GM20000 (cell line): ENCODE results near the gene SHOC2.

Experiments
- DNase-seq: peaks from one replicate; pipeline ENCODE4 v3.0.0; 2012; ENCODE audit warnings: low spot score
- TF ChIP-seq, protein P1 (sequence below): IDR thresholded peaks from 2 replicates; pipeline ENCODE4 v1.5.1; 2012; ENCODE audit warnings: mild to moderate bottlenecking, control low read depth; ENCODE audit errors: extremely low read depth, missing control alignments

Gene SHOC2

DNA sequence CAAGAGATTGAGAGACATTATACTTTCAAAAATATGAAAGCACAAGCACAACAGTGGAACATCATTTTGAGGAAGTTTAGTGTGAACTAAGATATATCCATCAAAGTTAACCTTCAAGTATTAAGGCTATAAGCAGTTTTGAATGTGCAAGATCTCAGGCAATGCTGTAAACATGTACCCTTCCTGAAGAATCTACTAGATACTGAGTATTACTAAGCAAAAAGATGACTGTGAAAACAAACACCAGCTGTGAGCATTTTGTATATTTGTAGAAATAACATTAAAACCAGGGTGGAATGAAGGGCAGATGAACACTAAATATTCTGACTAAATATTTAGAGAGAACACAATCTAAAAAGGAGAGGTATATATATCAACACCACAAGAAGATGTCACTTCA is 116.1 kb downstream of the SHOC2 start:
- no peak for DNase-seq
- TF ChIP-seq, protein P1, sequence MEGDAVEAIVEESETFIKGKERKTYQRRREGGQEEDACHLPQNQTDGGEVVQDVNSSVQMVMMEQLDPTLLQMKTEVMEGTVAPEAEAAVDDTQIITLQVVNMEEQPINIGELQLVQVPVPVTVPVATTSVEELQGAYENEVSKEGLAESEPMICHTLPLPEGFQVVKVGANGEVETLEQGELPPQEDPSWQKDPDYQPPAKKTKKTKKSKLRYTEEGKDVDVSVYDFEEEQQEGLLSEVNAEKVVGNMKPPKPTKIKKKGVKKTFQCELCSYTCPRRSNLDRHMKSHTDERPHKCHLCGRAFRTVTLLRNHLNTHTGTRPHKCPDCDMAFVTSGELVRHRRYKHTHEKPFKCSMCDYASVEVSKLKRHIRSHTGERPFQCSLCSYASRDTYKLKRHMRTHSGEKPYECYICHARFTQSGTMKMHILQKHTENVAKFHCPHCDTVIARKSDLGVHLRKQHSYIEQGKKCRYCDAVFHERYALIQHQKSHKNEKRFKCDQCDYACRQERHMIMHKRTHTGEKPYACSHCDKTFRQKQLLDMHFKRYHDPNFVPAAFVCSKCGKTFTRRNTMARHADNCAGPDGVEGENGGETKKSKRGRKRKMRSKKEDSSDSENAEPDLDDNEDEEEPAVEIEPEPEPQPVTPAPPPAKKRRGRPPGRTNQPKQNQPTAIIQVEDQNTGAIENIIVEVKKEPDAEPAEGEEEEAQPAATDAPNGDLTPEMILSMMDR: no peak

DNA sequence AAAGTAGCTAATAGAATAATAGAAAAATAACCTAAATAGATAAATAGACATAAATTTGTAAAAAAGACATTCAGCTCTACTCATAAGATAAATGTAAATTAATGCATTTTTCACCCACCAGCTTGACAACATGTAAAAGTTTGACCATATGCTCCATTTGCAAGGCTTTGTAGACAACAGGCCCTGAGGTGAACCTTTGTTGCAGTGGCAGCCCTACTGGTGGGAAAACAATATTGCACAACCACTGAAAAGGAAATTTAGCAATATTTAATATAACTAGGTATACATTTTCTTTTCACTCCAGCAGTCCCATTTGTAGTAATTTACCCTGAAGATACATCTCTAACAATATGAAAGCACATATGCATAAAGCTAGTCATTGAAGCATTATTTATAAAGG is 118.5 kb downstream of the SHOC2 start:
- TF ChIP-seq, protein P1: no peak
- no peak for DNase-seq

DNA sequence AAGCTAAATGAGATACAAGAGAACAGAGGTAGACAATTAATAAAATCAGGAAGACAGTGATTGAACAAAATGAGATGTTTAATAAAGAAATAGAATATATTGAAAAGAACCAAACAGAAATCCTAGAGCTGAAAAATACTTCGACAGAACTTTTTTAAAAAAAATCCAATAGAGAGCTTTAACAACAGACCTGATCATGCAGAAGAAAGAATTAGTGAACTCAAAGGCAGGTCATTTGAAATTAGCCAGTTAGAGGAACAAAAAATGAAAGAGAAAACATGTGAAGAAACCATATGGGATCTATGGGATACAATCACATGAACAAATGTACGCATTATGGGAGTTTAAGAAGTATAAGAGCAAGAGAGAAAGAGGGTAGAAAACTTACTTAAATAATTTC is 120.1 kb downstream of the SHOC2 start:
- TF ChIP-seq, protein P1: no peak
- no peak for DNase-seq

DNA sequence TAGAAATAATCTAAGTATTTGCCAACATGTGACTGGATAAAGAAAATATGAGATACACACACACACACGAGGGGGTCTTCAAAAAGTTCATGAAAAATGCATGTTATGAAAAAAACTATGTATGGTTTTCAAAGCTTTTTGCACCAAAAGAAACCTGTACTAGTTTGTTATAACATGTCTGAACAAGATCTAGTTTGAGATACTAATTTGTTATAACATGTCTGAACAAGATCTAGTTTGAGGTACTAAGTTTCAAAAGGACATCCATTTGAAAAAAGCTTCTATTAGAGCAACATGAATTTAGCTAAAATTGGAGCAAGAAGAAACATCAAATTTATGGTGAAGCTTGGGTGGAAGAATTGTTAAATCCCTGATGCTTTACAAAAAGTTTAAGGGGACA is 137.6 kb downstream of the SHOC2 start:
- TF ChIP-seq, protein P1: no peak
- DNase-seq: no peak
